A673 (cell line): ENCODE results near the gene EVI2A.
"Not testable (repeated sequence)": the region's sequence is repeated elsewhere in the genome, so short reads cannot be mapped to it uniquely, and the experiment has no call there.

ENCODE experiments used
- EZH2 ChIP-seq: fragments of 200-600 bp; sonication (generic); IDR thresholded peaks from 2 replicates; pipeline ENCODE4 v1.6.1; 2017; ENCODE audit warnings: borderline replicate concordance, low read depth, mild to moderate bottlenecking, mixed read lengths, antibody characterized with exemption, low read length; ENCODE audit not compliant: poor library complexity, severe bottlenecking
- TF ChIP-seq, protein P1 (sequence below): fragments of 300-800, 200-600 bp; sonication (generic); conservative IDR thresholded peaks from 2 replicates; pipeline ENCODE4 v1.5.1; 2017; ENCODE audit warnings: low read depth, mild to moderate bottlenecking, antibody characterized with exemption, low read length, moderate library complexity, mixed read lengths

GRCh38 chr17:31287932-31288331, 33.5 kb downstream of the EVI2A start:
- TF ChIP-seq, protein P1, sequence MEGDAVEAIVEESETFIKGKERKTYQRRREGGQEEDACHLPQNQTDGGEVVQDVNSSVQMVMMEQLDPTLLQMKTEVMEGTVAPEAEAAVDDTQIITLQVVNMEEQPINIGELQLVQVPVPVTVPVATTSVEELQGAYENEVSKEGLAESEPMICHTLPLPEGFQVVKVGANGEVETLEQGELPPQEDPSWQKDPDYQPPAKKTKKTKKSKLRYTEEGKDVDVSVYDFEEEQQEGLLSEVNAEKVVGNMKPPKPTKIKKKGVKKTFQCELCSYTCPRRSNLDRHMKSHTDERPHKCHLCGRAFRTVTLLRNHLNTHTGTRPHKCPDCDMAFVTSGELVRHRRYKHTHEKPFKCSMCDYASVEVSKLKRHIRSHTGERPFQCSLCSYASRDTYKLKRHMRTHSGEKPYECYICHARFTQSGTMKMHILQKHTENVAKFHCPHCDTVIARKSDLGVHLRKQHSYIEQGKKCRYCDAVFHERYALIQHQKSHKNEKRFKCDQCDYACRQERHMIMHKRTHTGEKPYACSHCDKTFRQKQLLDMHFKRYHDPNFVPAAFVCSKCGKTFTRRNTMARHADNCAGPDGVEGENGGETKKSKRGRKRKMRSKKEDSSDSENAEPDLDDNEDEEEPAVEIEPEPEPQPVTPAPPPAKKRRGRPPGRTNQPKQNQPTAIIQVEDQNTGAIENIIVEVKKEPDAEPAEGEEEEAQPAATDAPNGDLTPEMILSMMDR: not testable (repeated sequence)
- TF ChIP-seq EZH2: not testable (repeated sequence)
